ENCODE measurements around the gene ANTXR1. TPM values are rescaled to one million over a fixed set of nuclear protein-coding genes. Genes with fewer than 3 reads are reported as not detected.

Gene ANTXR1
- total and polyA plus RNA-seq, 2 of the 8 experiments (the other 6 are each of a cell fraction or from before 2014, with no cell fraction given), result 15.8 to 44.3 TPM

GRCh38 chr2:69292256-69292655 is 279.3 kb downstream of the ANTXR1 start:
- no peak overlapping the region for H3K56ac ChIP-seq (replicated peaks; ENCODE audit: insufficient read length, low read depth, low read length)
- H3K36me3 ChIP-seq (ENCODE audit: control insufficient read depth in 2 of 4, insufficient read depth in 4 of 4, low read length in 3 of 4), result no peaks in the 10 kb centered on the region
- H2BK5ac ChIP-seq (ENCODE audit: low read depth, low read length), result no peak overlapping the region
- no peak for DNase-seq (ENCODE audit: low read depth in 1 of 2, low spot score in 2 of 2)
- H4K5ac ChIP-seq (ENCODE audit: insufficient read length, low read depth, low read length), result no peak overlapping the region
- ChIA-PET POLR2A (ENCODE audit: partially characterized antibody) (no interaction called here), CTCF (ENCODE audit: partially characterized antibody) (no interaction called here)
- no peaks in the 10 kb centered on the region for H4K20me1 ChIP-seq (replicated peaks in 1 of 2; ENCODE audit: control insufficient read depth in 1 of 2, insufficient read depth in 2 of 2, low read length in 2 of 2)
- FAIRE-seq, result no peak
- no peak overlapping the region for H2AK5ac ChIP-seq (ENCODE audit: low read depth, low read length)
- H2BK20ac ChIP-seq (ENCODE audit: low read length), result no peak overlapping the region
- H4K91ac ChIP-seq (replicated peaks; ENCODE audit: insufficient read length, low read length), result no peak overlapping the region
- no peak overlapping the region for H3K9ac ChIP-seq (replicated peaks in 1 of 4; ENCODE audit: extremely low read depth in 1 of 4, low read depth in 3 of 4, low read length in 3 of 4)
- no peak overlapping the region for H2BK15ac ChIP-seq (ENCODE audit: low read length)
- no peak overlapping the region for H3K23ac ChIP-seq (ENCODE audit: insufficient read length)
- no peak overlapping the region for H2BK120ac ChIP-seq (replicated peaks; ENCODE audit: low read depth, low read length)
- 83% methylated on average over 3 of the region's 3 CpGs; no CpG with 5 or more reads in 1 of the 2 experiments for WGBS, 2 experiments (ENCODE audit: extremely low coverage in 1 of 2, insufficient coverage in 1 of 2, insufficient read length in 1 of 2, insufficient replicate concordance in 2 of 2, low coverage in 1 of 2, low lambda C conversion rate in 2 of 2, missing lambda C conversion rate in 1 of 2)
- no peaks in the 10 kb centered on the region for H3K79me1 ChIP-seq (ENCODE audit: low read depth, low read length)
- H2BK12ac ChIP-seq (ENCODE audit: low read depth, low read length), result no peak overlapping the region
- H3K79me2 ChIP-seq (ENCODE audit: control insufficient read depth in 1 of 2, insufficient read depth in 2 of 2, low read length in 2 of 2), result no peaks in the 10 kb centered on the region
- H4K8ac ChIP-seq (ENCODE audit: extremely low read depth, insufficient read depth, low read length), result no peak overlapping the region
- no peak overlapping the region for H3K4me3 ChIP-seq (ENCODE audit: extremely low read depth in 1 of 4, insufficient read depth in 2 of 4, low read depth in 3 of 4, low read length in 4 of 4)
- no peaks in the 10 kb centered on the region for H3K4me1 ChIP-seq (replicated peaks in 1 of 4; ENCODE audit: control insufficient read depth in 3 of 4, insufficient read depth in 4 of 4, low read length in 3 of 4)
- no peak overlapping the region for H3K14ac ChIP-seq (ENCODE audit: insufficient read length)
- H3K4ac ChIP-seq (replicated peaks; ENCODE audit: insufficient read length, low read depth, low read length), result no peak overlapping the region
- H3K9me3 ChIP-seq (ENCODE audit: insufficient read depth in 2 of 2, low read depth in 1 of 2, low read length in 1 of 2), result no peaks in the 10 kb centered on the region
- H3K18ac ChIP-seq (ENCODE audit: extremely low read depth, low read length), result no peak overlapping the region
- H2AFZ ChIP-seq (ENCODE audit: low read length), result no peak overlapping the region
- no peaks in the 10 kb centered on the region; a peak in 1 of 7 replicates for H3K27me3 ChIP-seq (replicated peaks in 1 of 4; ENCODE audit: control insufficient read depth in 3 of 4, extremely low read depth in 1 of 4, insufficient read depth in 3 of 4, low read length in 3 of 4)
- H3K23me2 ChIP-seq (ENCODE audit: low read depth, low read length), result no peaks in the 10 kb centered on the region
- H3K27ac ChIP-seq (ENCODE audit: low read depth, low read length), result no peak overlapping the region
- H3K4me2 ChIP-seq (ENCODE audit: insufficient read depth in 1 of 2, low read depth in 2 of 2, low read length in 2 of 2), result no peak overlapping the region
- no peak for TF ChIP-seq SIRT6 (IDR thresholded peaks at IDR 0.05; ENCODE audit: low read length)
- TF ChIP-seq CTBP2 (IDR thresholded peaks at IDR 0.05; ENCODE audit: borderline replicate concordance, insufficient read depth, insufficient read length, low read length), result no peak
- no peak for TF ChIP-seq RBBP5 (IDR thresholded peaks at IDR 0.05; ENCODE audit: borderline replicate concordance, low read depth, low read length)
- no peak for TF ChIP-seq ASH2L (IDR thresholded peaks at IDR 0.05; ENCODE audit: low read length)
- TF ChIP-seq POU5F1 (IDR thresholded peaks at IDR 0.05; ENCODE audit: low read depth, low read length), result no peak
- no peak for TF ChIP-seq SUZ12 (IDR thresholded peaks at IDR 0.05; ENCODE audit: low read length)
- no peak for TF ChIP-seq RXRA (IDR thresholded peaks at IDR 0.05; ENCODE audit: insufficient read depth, low read depth, low read length)
- no peak for TF ChIP-seq CHD2 (IDR thresholded peaks at IDR 0.05; ENCODE audit: low read length)
- TF ChIP-seq RNF2 (IDR thresholded peaks at IDR 0.05; ENCODE audit: borderline replicate concordance, low read depth, low read length, missing control alignments, poor library complexity, severe bottlenecking), result no peak
- TF ChIP-seq KDM1A (IDR thresholded peaks at IDR 0.05; ENCODE audit: borderline replicate concordance, low read length), result no peak
- no peak for TF ChIP-seq CREB1 (IDR thresholded peaks at IDR 0.05)
- no peak for TF ChIP-seq GTF2F1 (IDR thresholded peaks at IDR 0.05; ENCODE audit: borderline replicate concordance, low read depth, low read length)
- no peak for TF ChIP-seq SIX5 (IDR thresholded peaks at IDR 0.05; ENCODE audit: low read depth, low read length)
- no peak for TF ChIP-seq JUND (IDR thresholded peaks at IDR 0.05; ENCODE audit: low read length)
- no peak for TF ChIP-seq HDAC2 (IDR thresholded peaks at IDR 0.05; ENCODE audit: borderline replicate concordance in 1 of 2, low read depth in 2 of 2, low read length in 2 of 2)

Measured in H1 (cell line).